ENCODE measurements around the gene WDR88.
"Not testable (repeated sequence)": the region's sequence is repeated elsewhere in the genome, so short reads cannot be mapped to it uniquely, and the experiment has no call there.

WDR88 gene

DNA sequence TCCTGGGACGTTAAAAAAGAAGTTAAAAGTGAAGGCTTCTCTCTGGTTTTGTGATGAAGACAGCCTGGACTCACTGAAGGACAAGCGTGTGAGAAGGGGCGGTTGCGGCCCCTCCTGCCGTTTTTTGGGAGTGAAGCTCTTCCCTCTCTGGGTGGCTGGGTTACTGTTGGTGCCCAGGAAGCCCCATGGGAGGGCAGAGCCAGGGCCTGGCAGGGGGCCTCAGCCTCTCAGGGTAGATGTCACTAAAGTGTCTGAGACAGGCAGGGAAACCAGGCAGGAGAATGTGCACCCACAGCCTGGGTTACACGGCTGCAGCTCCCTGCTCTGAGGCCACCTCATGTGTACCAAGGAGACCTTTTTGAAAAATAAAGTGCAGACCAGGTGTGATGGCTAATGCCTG, 1.5 kb upstream of the WDR88 start:
- no peak for DNase-seq

DNA sequence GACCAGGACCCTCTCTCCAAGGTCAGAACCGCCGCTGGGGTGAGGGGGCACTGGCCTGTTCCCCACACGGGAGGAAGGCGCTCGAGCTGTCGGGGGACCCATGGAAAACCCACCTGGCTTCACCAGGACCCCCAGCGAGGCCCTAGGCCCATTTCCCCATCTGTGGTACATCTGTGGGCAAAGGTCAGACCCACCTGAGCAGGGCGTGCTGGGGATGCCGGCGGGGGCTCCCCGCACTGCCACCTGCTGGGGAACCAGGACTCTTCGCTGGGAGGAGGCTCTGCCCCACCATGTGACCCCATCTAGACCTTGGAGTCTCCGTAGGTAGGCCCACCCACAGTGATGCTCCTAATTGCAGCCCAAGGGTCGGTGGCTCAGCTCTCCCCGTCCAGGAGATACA, 511 bp downstream of the WDR88 start:
- DNase-seq = no peak

GRCh38 chr19:33133438-33134031, 1.6 kb downstream of the WDR88 start:
- peak; percentile 19 for DNase-seq

GRCh38 chr19:33134571-33135041, 2.7 kb downstream of the WDR88 start:
- DNase-seq = no peak

DNA sequence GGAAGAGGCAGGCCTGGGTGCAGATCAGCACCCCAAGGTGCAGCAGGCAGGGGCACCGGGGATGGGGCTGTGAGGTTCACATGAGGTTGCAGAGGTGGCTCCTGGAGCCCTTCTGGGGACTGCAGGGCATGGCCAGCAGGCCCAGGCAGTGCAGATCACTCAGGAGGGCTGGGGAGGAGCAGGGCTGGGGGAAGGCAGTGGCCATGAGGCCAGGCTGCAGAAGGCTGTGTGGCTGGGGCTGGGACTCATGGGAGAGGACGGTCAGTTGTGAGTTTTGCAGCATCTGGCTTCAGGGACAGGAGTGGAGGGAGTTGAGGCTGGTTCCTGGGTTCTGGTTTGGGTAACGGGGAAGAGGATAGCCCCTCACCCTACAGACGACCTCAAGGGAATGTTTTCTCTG, 7.3 kb downstream of the WDR88 start:
- DNase-seq = no peak

DNA sequence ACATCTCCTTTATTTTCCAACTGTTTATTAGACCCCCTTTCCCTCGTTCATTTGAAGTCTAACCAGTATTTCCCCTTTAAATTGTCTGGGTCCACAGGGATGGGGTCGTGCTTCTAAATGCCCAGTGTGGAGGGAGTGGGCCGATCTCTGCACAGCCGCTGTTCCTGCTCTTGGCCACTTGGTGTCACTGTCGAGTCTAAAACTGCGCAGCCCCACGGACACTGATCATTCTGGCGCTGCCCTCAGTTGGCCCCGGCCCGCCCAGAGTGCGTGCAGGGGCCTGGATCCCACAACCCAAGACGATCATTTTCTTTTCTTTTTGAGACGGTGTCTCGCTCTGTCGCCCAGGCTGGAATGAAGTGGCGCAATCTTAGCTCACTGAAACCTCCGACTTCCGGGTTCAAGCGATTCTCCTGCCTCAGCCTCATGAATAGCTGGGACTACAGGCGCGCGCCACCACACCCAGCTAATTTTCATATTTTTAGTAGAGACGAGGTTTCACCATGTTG, 12.0 kb downstream of the WDR88 start:
- peak; percentile 53 for DNase-seq

DNA sequence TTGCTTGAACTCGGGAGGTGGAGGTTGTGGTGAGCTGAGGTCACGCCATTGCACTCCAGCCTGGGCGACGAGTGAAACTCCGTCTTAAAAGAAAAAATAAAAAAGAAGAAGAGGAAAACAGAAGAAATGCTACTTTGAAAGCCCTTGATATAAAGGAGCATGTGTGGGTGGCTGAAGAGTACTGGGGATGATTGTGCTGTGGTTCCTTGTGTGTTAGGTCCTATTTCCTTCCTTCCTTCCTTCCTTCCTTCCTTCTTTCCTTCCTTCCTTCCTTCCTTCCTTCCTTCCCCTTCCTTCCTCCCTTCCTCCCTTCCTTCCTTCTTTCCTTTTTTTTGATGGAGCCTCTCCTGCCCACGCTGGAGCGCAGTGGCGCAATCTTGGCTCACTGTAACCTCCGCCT, 14.3 kb downstream of the WDR88 start:
- no peak for DNase-seq

GRCh38 chr19:33147538-33147937, 15.6 kb downstream of the WDR88 start:
- DNase-seq = no peak

DNA sequence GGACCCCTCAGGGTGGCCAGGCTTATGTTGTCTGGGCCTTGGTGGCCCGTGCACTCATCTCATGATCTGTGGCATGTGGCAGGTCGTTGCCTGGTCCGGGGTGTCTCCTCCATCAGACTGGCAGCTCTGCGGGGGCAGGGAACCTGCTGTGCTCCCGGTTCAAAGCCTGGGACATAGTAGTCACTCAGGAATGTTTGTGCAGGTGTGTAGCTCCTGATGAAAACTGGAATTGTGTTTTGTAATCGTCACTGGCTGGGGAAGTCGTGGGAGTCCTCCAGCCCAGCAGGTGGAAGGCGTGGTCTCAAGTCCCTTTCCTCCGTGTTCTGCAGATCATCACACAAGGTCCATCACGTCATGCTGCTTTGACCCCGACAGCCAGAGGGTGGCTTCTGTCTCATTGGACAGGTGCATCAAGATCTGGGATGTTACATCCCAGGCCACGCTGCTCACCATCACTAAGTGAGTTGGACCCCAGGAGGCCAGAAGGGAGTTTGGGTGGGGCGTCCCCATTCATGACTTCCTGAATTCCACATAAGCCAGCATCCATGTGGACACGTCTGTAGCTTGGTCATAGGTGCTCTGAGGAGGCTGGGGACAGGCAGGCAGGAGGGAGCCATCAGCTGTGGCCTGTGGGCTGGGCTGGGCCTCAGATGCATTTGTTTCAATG, 19.1 kb downstream of the WDR88 start:
- DNase-seq = no peak

- DNase-seq = no peak
Observed at GRCh38 chr19:33152176-33152575, 20.3 kb downstream of the WDR88 start.

DNA sequence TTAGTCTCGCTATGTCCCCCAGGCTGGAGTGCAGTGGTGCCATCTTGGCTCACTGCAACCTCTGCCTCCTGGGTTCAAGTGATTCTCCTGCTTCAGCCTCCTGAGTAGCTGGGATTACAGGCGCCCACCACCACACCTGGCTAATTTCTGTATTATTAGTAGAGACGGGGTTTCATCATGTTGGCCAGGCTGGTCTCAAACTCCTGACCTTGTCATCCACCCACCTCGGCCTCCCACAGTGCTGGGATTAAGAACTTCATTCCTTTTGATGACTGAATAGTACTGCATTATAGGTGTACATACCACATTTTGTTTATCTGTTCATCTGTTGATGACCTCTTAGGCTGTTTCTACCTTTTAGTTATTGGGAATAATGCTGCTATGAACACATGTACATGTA, 20.7 kb downstream of the WDR88 start:
- not testable (repeated sequence) for DNase-seq

DNA sequence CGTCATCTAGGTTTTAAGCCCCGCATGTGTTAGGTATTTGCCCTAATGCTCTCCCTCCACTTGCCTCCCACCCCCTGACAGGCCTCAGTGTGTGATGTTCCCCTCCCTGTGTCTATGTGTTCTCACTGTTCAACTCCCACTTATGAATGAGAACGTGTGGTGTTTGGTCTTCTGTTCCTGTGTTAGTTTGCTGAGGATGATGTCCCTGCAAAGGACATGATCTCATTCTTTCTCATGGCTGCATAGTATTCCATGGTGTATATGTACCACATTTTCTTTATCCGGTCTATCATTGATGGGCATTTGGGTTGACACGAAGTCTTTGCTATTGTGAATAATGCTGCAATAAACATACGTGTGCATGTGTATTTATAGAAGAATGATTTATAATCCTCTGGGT, 22.4 kb downstream of the WDR88 start:
- not testable (repeated sequence) for DNase-seq

GRCh38 chr19:33156334-33156733, 24.4 kb downstream of the WDR88 start:
- peak; percentile 61 for DNase-seq

DNA sequence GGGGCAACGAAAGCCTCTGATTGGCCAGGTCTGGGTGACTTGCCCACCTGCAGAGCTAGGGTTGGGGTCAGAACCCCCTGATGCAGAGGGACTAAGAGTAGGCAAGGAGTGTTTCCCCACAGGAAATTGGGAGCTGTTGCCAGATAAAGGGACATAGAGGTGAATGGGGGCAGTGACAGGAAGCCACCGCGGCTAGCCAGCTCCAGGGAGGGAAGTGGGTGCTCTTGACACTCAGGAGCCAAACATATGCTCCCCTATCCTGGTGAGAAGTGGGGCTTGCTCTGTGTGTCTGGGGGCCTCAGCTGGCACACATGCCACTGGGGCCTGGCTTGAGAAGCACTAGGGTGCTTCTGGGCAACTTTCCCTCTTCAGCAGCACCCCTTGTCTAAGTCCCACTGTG, 26.0 kb downstream of the WDR88 start:
- DNase-seq = no peak

DNA sequence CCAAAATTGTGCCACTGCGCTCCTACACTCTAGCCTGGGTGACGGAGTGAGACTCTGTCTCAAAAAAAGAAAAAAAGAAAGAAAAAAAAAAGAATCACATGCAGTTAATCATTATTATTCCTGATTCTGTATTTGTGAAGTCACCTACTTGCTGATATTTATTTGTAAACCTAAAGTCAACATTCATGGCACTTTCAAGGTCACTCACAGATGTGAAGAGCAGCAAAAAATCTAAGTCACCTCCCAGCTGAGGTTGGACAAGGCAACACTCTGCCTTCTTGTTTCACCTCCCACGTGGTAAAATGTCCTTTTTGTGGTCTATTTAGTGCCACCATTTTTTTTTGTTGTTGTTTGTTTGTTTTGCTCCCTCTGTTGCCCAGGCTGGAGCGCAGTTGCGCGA, 26.5 kb downstream of the WDR88 start:
- DNase-seq = no peak

- no peak for DNase-seq
Observed at GRCh38 chr19:33159149-33159548, 27.2 kb downstream of the WDR88 start.

GRCh38 chr19:33159893-33160292, 28.0 kb downstream of the WDR88 start:
- DNase-seq = no peak

- DNase-seq = no peak
Observed at GRCh38 chr19:33161201-33161600, 29.3 kb downstream of the WDR88 start.

DNA sequence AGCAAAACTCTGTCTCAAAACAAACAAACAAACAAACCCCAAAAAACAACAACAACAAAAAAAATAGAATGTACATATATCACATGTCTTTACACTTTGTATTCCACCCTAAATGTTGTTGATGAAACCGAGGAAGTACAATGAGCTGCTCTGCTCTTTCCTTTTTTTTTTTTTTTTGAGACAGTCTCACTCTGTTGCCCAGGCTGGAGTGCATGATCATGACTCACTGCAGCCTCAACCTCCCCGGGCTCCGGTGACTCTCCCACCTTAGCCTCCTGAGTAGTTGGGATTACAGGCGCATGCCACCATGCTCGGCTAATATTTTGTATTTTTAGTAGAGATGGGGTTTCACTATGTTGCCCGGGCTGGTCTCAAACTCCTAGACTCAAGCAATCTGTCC, 31.6 kb downstream of the WDR88 start:
- no peak for DNase-seq

DNA sequence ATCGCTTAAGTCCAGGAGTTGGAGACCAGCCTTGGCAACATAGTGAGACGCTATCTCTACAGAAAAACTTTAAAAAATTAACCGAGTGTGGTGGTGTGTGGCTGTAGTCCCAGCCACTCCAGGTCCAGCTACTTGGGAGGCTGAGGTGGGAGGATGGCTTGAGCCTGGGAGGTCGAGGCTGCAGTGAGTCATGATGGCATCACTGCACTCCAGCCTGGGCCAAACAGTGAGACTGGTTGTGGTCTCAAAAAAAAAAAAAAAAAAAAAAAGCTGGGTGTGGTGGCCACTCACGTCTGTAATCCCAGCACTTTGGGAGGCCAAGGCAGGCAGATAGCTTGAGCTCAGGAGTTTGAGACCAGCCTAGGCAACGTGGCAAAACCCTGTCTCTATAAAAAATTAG, 34.1 kb downstream of the WDR88 start:
- DNase-seq = not testable (repeated sequence)

GRCh38 chr19:33167438-33167837, 35.5 kb downstream of the WDR88 start:
- no peak for DNase-seq

GRCh38 chr19:33168528-33168927, 36.6 kb downstream of the WDR88 start:
- no peak for DNase-seq

DNA sequence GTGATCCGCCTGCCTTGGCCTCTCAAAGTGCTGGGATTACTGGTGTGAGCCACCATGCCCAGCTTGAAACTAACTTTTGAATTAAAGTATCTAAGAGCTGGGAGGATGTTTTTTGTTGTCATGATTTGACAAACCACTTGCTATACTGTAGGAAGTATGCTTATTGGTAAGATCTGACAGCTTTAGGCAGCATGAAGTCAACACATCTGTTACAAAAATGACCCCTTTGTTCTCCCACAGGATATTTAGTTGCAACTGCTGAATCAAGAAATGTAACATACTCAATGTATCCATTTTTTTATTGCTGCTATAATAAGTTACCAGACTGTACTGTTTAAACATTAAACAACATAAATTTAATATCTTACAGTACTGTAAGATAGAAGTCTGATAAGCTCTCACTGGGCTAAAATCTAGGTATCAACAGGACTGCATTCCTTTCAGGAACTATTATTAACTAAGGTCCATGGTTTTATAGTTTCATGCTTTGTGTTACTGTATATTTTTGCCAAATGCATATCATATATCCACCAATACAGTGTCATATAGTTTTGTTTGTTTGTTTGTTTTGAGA, 39.4 kb downstream of the WDR88 start:
- no peak for DNase-seq

DNA sequence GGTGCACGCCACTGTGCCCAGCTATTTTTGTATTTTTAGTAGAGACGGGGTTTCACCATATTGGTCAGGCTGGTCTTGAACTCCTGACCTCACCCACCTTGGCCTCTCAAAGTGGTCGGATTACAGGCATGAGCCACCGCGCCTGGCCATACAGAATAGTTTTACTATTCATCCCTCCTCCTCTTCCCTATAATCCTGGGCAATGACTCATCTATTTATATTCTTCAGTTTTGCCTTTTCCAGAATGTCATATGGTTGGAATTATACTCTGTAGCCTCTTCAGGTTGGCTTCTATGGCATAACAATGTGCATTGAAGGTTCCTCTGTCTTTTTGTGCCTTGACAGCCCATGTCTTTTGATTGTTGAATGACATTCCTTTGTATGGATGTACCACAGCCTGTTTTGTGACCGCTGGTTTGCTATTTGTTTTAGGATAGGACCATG, 40.0 kb downstream of the WDR88 start:
- DNase-seq = peak; percentile 71
